NCI-H82 (cell line): ENCODE data around the gene ASXL1.
"Not testable (repeated sequence)": the region's sequence is repeated elsewhere in the genome, so short reads cannot be mapped to it uniquely, and the experiment has no call there.

Source experiments
- DNase-seq: peaks from one replicate; lab custom pipeline; 2025; lab: John Stamatoyannopoulos, UW

ASXL1 gene

GRCh38 chr20:32337937-32338661 lies 20.0 kb upstream of the ASXL1 start:
- DNase-seq: no peak

GRCh38 chr20:32338665-32339064 lies 19.5 kb upstream of the ASXL1 start:
- no peak for DNase-seq

DNA sequence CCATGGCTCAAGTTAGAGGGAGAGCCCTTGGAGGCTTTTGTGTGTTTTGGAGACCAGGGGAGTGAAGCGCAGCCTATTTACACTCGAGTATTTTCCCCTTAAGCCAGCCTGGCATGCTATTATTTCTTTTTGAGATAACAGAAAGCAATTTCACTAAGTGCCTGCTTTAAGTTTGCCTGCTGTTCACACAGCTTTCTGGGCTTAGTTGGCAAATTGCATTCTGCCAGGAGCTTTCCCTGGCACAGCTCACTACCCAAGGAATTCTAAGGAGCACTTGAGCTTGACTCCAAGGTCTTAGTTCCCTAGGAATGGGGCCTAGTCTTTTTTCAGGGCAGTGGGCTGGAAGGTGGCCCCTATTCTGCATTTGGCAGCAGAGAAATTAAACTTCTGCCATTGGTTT lies 19.0 kb upstream of the ASXL1 start:
- no peak for DNase-seq

GRCh38 chr20:32341053-32341452 lies 17.1 kb upstream of the ASXL1 start:
- not testable (repeated sequence) for DNase-seq

DNA sequence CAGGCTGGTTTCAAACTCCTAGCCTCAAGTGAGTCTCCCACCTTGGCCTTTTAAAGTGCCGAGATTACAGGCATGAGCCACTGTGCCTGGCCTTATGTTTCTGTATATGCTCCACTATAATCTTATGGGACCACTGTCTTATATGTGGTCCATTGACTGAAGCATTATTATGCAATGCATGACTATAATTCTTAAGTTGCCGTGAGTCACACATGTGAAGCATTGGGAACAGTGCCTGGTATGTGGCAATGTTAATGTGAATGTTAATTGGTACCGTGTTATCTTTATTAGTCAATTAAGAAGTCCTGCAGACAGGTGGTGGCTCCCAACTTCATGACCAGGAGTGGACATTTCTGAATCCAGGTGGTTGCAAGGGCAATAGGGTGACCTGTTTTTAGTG lies 14.7 kb upstream of the ASXL1 start:
- no peak for DNase-seq

DNA sequence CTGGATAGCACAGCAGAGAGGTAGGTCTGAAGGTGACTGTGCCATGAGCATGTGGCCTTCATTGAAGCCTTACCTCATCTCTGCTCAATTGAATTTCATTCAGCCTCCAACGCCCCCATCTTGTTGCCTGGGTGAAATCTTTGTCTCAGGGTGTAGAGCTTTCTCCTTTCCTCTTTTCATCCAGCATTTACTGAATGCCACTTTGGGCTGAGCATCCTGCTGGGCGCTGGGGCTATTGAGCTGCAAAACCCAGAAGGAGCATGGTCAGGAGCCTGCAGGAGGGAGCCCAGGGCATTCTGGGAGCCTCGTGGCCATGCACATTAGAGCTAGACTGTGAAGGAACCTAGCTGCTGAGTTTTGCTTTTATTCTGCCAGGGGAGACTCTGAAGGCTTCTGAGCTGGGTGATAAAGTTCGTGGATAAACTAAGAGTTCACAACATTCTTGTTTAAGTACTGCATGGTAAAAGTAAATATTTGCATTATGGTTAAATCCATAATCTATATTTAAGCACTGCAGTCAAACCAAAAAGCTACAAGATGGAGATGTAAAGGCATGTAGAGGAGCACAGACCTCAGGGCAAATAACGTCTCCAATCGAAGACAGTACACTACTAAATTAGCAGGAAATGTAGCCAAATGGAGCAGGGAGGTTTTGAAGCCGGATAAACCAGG lies 13.2 kb upstream of the ASXL1 start:
- DNase-seq: peak; percentile 35

- DNase-seq: no peak
These were observed 9.9 kb upstream of the ASXL1 start for GRCh38 chr20:32348207-32348606.

- no peak for DNase-seq
These were observed 7.7 kb upstream of the ASXL1 start for GRCh38 chr20:32350421-32350820.

GRCh38 chr20:32352121-32352720 lies 5.9 kb upstream of the ASXL1 start:
- DNase-seq: no peak

DNA sequence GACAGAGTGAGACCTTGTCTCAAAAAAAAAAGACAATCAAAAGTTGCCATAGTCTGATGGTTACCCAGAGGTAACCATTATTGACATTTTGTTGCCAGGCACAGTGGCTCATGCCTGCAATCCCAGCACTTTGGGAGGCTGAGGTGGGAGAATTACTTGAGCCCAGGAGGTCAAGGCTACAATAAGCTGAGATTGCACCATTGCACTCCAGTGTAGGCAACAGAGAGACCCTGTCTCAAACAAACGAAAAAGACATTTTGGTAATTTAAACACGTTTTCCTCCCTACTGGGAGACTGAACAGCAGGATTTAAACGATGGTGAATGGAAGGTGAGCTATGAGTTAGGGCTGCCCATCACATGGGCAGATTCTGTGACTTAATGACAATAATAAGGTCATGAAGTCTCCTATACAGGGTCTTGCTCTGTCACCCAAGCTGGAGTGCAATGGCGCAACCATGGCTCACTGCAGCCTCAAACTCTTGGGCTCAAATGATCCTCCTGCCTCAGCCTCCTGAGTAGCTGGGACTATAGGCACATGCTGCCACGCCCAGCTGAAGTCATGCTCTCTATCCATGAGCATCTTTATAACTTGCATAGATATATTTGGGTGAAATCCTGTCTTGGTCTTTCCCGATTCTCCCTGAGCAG lies 4.2 kb upstream of the ASXL1 start:
- no peak for DNase-seq

DNA sequence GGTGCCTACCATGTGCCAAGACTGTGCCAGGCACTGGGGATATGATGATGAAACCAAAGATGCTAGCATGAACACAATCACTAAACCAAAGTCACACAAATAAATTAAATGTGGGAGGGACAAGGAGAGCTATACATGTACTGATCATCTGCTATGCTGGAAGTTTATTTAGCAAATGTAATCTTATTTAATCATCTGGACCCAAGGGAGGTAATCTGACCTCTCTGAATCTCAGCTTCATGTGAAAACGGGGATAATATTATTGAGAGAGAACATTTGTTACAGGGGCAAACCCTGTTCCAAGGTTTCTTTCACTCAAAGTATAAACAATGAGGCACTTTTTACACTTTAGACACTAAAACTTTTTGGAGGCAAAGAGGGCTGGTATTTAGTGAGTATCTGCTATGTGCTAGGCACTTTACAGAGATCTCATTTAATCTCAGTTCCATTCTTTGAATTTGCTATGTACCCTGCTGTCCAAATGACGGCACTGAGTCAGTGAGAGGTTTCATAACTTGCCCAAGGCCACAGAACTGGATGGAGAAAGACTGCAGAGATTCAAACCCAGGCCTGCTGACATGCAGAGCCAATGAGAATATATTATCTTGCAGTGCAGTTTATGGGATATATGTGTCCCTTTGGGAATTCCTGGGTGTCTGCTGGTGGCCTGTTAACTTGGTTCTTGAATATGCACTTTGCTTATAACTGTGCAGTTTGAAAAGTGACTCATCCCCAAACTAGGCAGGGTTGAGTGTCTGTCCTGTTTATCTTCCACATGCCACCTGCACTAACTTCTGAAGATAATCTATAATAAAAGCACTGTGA lies 3.3 kb upstream of the ASXL1 start:
- DNase-seq: peak; percentile 30

DNA sequence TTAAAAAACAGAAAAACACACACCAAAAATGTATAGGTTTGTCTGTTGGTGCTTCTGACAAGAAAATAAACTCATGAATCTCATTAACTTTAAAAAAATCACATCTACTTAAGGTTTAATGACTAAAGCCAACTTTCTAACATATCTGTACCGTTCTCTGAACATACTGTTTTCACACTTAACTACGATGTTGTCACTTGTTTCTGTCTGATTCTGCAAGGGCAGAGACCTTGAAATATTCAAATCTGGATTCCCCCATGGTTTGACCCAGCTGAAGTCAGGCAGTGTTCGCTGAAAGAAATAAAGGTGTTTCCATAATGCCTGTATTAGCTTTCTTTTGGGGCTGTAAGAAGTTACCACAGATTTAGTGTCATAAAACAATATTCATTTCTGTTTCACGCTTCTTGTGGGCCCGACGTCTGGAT lies 2.7 kb upstream of the ASXL1 start:
- DNase-seq: no peak

DNA sequence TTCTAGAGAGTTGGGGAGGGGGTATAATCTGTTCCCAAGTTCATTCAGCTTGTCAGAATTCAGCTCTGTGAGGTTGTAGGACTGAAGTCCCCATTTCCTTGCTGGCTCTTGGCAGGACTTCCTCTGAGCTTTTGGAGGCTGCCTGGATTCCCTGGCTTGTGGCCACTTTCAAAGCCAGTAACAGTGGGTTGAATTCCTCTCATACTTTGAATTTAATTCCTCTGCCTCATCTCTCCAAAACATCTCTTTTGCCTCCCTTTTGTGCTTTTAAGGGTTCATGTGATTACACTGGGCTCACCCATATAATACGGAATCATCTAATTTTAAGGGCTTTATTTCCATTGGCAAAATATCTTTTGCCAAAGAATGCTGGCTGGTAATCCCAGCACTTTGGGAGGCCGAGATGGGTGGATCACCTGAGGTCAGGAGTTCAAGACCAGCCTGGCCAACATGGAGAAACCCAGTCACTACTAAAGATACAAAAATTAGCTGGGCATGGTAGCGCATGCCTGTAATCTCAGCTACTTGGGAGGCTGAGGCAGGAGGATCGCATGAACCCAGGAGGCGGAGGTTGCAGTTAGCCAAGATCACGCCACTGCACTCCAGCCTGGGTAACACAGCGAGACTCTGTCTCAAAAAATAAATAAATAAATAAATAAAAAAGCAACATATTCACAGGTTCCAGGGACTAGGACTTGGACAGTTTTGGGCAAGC lies 2.1 kb upstream of the ASXL1 start:
- not testable (repeated sequence) for DNase-seq

DNA sequence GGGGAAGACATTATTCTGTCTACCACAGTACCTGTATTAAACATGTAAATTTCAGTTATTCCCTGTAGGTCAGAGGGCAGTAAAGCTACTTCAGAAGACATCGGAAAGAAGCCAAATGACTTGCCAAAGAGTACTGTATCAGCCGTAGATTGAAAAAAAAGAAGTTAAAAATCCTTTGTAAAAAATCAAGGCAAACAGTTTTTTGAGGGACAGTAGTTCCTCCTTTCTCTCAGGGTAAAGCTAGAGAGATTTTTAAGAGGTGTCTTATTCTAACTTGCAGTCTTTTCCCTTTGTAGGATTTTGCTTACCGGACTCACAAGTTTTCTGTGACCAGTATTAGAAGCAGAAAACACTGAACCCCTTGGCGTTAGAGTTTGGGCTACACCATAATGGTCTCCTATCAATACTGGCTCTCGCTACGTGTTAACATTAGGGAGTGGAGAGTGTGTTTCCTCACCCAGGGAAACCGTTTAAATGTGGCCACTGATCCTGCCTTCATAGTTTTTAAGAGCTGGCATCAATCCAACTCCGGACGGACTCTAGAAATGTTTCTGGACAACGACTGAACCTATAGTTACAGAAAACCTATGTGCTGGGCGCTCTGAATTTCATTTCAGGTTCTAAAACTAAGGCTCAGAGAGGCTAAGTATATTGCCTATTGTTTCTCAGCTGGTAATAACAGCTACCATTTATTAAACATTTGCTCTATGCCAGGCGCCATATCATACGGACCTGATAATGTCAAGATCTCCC lies 1.3 kb upstream of the ASXL1 start:
- no peak for DNase-seq

DNA sequence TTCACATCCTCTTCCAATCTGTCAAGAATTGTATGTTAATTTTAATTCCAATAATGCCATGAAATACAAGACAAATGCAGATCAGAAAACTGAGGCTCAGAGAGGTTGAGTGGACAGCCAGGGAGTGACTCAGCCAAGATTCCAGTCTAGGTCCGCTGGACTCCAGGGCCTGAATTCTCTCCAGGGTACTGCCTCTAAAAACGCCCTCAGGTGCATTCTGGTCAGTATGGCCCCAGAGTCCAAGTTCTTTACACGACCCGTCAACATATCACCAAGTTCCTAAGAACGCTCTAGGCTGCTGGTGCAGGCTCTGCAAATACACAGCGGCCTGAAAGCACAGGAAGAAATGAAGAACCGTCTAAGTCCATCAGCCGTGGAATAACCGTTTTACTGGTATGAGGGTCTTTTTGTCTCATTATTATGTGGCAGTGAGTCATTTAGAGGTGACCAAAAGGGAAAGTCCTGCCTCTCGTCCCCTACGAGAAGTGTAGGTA lies 709 bp upstream of the ASXL1 start:
- peak; percentile 70 for DNase-seq

DNA sequence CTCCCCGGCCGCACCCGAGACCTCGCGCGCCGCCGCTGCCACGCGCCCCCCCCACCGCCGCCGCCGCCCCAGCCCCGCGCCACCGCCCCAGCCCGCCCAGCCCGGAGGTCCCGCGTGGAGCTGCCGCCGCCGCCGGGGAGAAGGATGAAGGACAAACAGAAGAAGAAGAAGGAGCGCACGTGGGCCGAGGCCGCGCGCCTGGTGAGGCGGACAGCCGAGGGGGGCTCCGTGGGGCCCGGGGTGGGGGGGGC lies 426 bp downstream of the ASXL1 start:
- no peak for DNase-seq

GRCh38 chr20:32358883-32359632 lies 927 bp downstream of the ASXL1 start:
- peak; percentile 86 for DNase-seq

GRCh38 chr20:32359633-32360332 lies 1.7 kb downstream of the ASXL1 start:
- peak; percentile 52 for DNase-seq

DNA sequence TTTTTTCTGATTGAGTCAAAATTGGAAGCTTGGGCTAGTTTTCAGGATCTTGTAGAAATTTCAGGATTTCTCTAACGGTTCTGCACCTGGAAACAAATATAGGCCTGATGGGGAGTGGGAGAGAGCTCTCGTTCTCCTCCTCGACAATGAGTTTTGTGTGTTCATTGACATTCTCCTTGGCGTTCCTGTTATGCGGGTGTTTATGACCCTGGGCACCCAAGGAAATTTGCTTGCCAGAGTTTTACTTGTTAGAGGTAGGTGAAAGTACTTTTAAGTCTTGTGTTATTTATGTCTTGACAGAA lies 2.2 kb downstream of the ASXL1 start:
- no peak for DNase-seq
